ENCODE data around the gene BMF.

Gene BMF

DNA sequence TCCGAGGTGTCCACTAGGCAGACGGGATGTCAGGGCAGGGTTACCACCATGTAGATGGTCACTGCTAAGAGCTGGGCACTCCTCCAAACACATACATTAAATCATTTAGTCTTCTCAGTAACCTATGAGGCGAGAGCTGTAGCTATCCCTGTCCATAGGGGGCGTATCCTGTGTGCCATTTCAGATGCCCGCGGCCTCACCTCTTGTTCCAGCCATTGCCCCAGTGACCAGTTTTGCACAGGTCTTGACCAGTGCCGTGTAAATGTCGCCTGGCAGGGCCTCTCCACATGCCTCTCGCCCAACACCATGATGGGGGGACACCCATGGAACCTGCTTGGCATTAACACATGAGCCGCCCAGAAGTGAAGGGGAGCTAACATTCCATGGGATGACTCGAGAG, 48.9 kb downstream of the BMF start:
- no peak overlapping the region for H3K4me3 ChIP-seq (ENCODE audit: insufficient read depth, low read length, poor library complexity, severe bottlenecking)
- H3K27me3 ChIP-seq (ENCODE audit: low read length): no peaks in the 10 kb centered on the region
- no peak overlapping the region for H3K4me2 ChIP-seq (ENCODE audit: low read depth, low read length, poor library complexity, severe bottlenecking)
- TF ChIP-seq EZH2phosphoT487 (conservative IDR thresholded peaks at IDR 0.05; ENCODE audit: low read length): no peak
- TF ChIP-seq, protein P1, sequence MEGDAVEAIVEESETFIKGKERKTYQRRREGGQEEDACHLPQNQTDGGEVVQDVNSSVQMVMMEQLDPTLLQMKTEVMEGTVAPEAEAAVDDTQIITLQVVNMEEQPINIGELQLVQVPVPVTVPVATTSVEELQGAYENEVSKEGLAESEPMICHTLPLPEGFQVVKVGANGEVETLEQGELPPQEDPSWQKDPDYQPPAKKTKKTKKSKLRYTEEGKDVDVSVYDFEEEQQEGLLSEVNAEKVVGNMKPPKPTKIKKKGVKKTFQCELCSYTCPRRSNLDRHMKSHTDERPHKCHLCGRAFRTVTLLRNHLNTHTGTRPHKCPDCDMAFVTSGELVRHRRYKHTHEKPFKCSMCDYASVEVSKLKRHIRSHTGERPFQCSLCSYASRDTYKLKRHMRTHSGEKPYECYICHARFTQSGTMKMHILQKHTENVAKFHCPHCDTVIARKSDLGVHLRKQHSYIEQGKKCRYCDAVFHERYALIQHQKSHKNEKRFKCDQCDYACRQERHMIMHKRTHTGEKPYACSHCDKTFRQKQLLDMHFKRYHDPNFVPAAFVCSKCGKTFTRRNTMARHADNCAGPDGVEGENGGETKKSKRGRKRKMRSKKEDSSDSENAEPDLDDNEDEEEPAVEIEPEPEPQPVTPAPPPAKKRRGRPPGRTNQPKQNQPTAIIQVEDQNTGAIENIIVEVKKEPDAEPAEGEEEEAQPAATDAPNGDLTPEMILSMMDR (IDR thresholded peaks at IDR 0.05; ENCODE audit: insufficient read depth, low read length, poor library complexity, severe bottlenecking): no peak
- H2AFZ ChIP-seq (ENCODE audit: low read depth, low read length, severe bottlenecking): no peak overlapping the region
- no peak overlapping the region for H3K9ac ChIP-seq (ENCODE audit: low read length)
- no peaks in the 10 kb centered on the region for H3K9me3 ChIP-seq (ENCODE audit: insufficient read depth, low read length)
- H3K79me2 ChIP-seq (ENCODE audit: insufficient read depth, low read length): no peaks in the 10 kb centered on the region
- H3F3A ChIP-seq (ENCODE audit: insufficient read depth): peaks cover 23% of the 10 kb centered on the region
- H3K27ac ChIP-seq (ENCODE audit: low read depth, low read length): no peak overlapping the region
- no peaks in the 10 kb centered on the region for H4K20me1 ChIP-seq (ENCODE audit: low read depth, low read length)
- no peaks in the 10 kb centered on the region for H3K9me2 ChIP-seq (replicated peaks; ENCODE audit: insufficient read depth, low read length)
- no peaks in the 10 kb centered on the region for H3K36me3 ChIP-seq (ENCODE audit: low read length)

DNA sequence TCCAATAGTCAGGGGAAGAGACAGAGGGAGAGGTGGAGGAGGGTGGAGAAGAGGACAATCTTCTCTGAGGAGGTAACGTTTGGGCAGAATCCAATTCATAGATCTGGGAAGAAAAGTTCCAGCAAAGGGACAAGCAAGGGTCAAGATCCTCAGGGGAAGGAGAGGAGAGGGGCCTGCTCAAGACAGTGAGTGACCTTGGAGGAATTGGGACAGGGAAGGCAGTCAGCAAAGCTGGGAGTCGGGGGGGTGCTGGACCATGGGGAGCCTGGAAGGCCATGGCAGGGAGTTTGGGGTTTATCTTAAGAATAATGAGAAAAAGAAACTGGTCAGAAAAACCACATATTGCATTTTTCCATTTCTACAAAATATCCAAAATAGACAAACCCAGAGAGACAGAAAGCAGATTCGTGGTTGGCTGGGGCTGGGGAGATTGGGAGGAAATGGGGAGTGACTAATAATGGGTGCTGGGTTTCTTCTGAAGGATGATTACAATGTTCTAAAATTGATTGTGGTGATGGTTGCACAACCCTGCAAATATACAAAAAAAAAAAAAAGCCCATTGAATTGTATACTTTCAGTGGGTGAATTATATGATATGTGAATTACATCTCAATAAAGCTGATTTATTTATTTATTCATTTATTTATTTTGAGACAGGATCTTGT, 50.1 kb downstream of the BMF start:
- Histone ChIP-seq H3K9me2 (replicated peaks; ENCODE audit: insufficient read depth, low read length) (no peaks in the 10 kb centered on the region), H3K9ac (ENCODE audit: low read length) (no peak overlapping the region), H3K4me2 (ENCODE audit: low read depth, low read length, poor library complexity, severe bottlenecking) (no peak overlapping the region), H4K20me1 (ENCODE audit: low read depth, low read length) (no peaks in the 10 kb centered on the region), H3K27me3 (ENCODE audit: low read length) (no peaks in the 10 kb centered on the region), H2AFZ (ENCODE audit: low read depth, low read length, severe bottlenecking) (no peak overlapping the region), H3K9me3 (ENCODE audit: insufficient read depth, low read length) (no peaks in the 10 kb centered on the region), H3K4me3 (ENCODE audit: insufficient read depth, low read length, poor library complexity, severe bottlenecking) (no peak overlapping the region), H3F3A (ENCODE audit: insufficient read depth) (peaks cover 21% of the 10 kb centered on the region), H3K36me3 (ENCODE audit: low read length) (no peaks in the 10 kb centered on the region), H3K79me2 (ENCODE audit: insufficient read depth, low read length) (no peaks in the 10 kb centered on the region), H3K27ac (ENCODE audit: low read depth, low read length) (no peak overlapping the region)
- no peak for TF ChIP-seq EZH2phosphoT487 (conservative IDR thresholded peaks at IDR 0.05; ENCODE audit: low read length)
- TF ChIP-seq, protein P1 (IDR thresholded peaks at IDR 0.05; ENCODE audit: insufficient read depth, low read length, poor library complexity, severe bottlenecking): no peak

DNA sequence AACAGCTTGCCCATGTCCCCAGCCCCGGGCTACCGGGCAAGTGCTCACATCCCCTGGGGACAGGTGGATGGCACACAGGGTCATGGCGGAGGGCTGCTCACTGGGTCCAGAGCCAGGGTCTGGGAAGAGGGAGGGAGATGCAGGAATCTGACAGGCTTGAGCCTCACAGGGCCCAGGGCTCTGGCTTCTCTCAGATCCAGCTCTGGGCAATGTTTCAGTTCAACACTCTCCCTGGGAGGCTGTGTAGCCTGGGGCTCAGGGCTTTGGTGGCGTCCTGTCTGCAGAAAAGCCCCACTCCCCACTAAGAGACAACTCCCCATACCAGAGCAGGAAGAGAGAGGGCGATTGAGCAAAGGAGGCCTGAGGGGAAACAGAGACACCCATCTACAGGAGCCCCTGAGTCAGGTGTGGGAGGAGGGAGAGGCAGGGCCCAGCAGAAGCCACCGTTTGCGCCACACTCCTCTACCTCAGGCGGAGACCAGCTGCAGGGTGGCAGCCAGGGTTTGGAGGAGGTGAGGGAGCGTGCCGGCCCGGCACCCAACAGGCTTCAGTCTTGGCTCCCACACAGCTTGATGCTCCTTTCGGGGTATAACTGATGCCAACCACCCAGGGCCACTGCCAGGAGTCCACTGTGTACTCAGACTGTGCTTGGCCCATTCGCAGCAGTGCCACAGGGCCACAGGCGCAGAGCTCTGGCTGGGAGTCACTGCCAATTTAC, 52.9 kb downstream of the BMF start:
- Histone ChIP-seq H3K4me3 (ENCODE audit: insufficient read depth, low read length, poor library complexity, severe bottlenecking) (no peak overlapping the region), H3K9ac (ENCODE audit: low read length) (peak overlapping the region; percentile 70), H3K79me2 (ENCODE audit: insufficient read depth, low read length) (no peaks in the 10 kb centered on the region), H3K9me2 (replicated peaks; ENCODE audit: insufficient read depth, low read length) (no peaks in the 10 kb centered on the region), H3K27ac (ENCODE audit: low read depth, low read length) (peak overlapping the region; percentile 98), H3K4me2 (ENCODE audit: low read depth, low read length, poor library complexity, severe bottlenecking) (peak overlapping the region; percentile 60), H4K20me1 (ENCODE audit: low read depth, low read length) (no peaks in the 10 kb centered on the region), H3K36me3 (ENCODE audit: low read length) (no peaks in the 10 kb centered on the region), H3F3A (ENCODE audit: insufficient read depth) (peaks cover 39% of the 10 kb centered on the region), H3K9me3 (ENCODE audit: insufficient read depth, low read length) (no peaks in the 10 kb centered on the region), H3K27me3 (ENCODE audit: low read length) (no peaks in the 10 kb centered on the region), H2AFZ (ENCODE audit: low read depth, low read length, severe bottlenecking) (no peak overlapping the region)
- TF ChIP-seq, protein P1 (IDR thresholded peaks at IDR 0.05; ENCODE audit: insufficient read depth, low read length, poor library complexity, severe bottlenecking): no peak
- TF ChIP-seq EZH2phosphoT487 (conservative IDR thresholded peaks at IDR 0.05; ENCODE audit: low read length): no peak

Measured in SU-DHL-6 (cell line).